ENCODE measurements around the gene UAP1L1. TPM values are rescaled to one million over a fixed set of nuclear protein-coding genes. Genes with fewer than 3 reads are reported as not detected.

Gene UAP1L1
- total and polyA plus RNA-seq, 2 of the 8 experiments (the other 6 are each of a cell fraction or from before 2014, with no cell fraction given): 2.0 to 5.4 TPM

- peaks cover 0 to 2% (median 0%) of the 10 kb centered on the region in 4 experiments; a peak in 1 of 8 replicates for H3K36me3 ChIP-seq (ENCODE audit: control insufficient read depth in 2 of 4, insufficient read depth in 4 of 4, low read length in 3 of 4)
- no peak overlapping the region for H3K14ac ChIP-seq (ENCODE audit: insufficient read length)
- FAIRE-seq (no peak), DNase-seq (ENCODE audit: low read depth in 1 of 2, low spot score in 2 of 2) (no peak)
- peaks cover 9% of the 10 kb centered on the region for H3K79me1 ChIP-seq (ENCODE audit: low read depth, low read length)
- H2BK20ac ChIP-seq (ENCODE audit: low read length): no peak overlapping the region
- H3K27me3 ChIP-seq (replicated peaks in 1 of 4; ENCODE audit: control insufficient read depth in 3 of 4, extremely low read depth in 1 of 4, insufficient read depth in 3 of 4, low read length in 3 of 4): peaks cover 17 to 39% (median 28%) of the 10 kb centered on the region in 4 experiments
- H3K4me1 ChIP-seq (replicated peaks in 1 of 4; ENCODE audit: control insufficient read depth in 3 of 4, insufficient read depth in 4 of 4, low read length in 3 of 4): peaks cover 3 to 14% (median 8%) of the 10 kb centered on the region in 4 experiments; a peak in 6 of 7 replicates
- no peak overlapping the region for H3K23ac ChIP-seq (ENCODE audit: insufficient read length)
- no peak overlapping the region for H2BK15ac ChIP-seq (ENCODE audit: low read length)
- H2BK120ac ChIP-seq (replicated peaks; ENCODE audit: low read depth, low read length): no peak overlapping the region
- ChIA-PET POLR2A (ENCODE audit: partially characterized antibody) (interaction anchor here (1.0 to 2.4 kb wide), 4 partner anchors 13 to 200 kb away, joined by 3 to 5 read pairs (median 4); partner anchors contain the start of genes FUT7 and TUBB4B), CTCF (ENCODE audit: partially characterized antibody) (interaction anchor here (0.8 to 4.1 kb wide), 14 partner anchors 10 to 202 kb away, joined by 3 to 27 read pairs (median 4); partner anchors contain the start of genes AJM1, FUT7 and GRIN1)
- H3K9me3 ChIP-seq (ENCODE audit: insufficient read depth in 2 of 2, low read depth in 1 of 2, low read length in 1 of 2): no peaks in the 10 kb centered on the region
- H2BK5ac ChIP-seq (ENCODE audit: low read depth, low read length): no peak overlapping the region
- no peak overlapping the region for H3K4ac ChIP-seq (replicated peaks; ENCODE audit: insufficient read length, low read depth, low read length)
- no peak overlapping the region for H4K91ac ChIP-seq (replicated peaks; ENCODE audit: insufficient read length, low read length)
- H4K20me1 ChIP-seq (replicated peaks in 1 of 2; ENCODE audit: control insufficient read depth in 1 of 2, insufficient read depth in 2 of 2, low read length in 2 of 2): peaks cover 8 to 25% of the 10 kb centered on the region in 2 experiments
- no peak overlapping the region for H3K56ac ChIP-seq (replicated peaks; ENCODE audit: insufficient read length, low read depth, low read length)
- whole genome bisulfite sequencing, 2 experiments (ENCODE audit: extremely low coverage in 1 of 2, insufficient coverage in 1 of 2, insufficient read length in 1 of 2, insufficient replicate concordance in 2 of 2, low coverage in 1 of 2, low lambda C conversion rate in 2 of 2, missing lambda C conversion rate in 1 of 2): 75% methylated on average over 14 of the region's 18 CpGs; no CpG with 5 or more reads in 1 of the 2 experiments
- H3K23me2 ChIP-seq (ENCODE audit: low read depth, low read length): peaks cover 12% of the 10 kb centered on the region; the same call in 1 of the 2 replicates
- H2AK5ac ChIP-seq (ENCODE audit: low read depth, low read length): no peak overlapping the region
- no peak overlapping the region for H3K18ac ChIP-seq (ENCODE audit: extremely low read depth, low read length)
- H3K9ac ChIP-seq (replicated peaks in 1 of 4; ENCODE audit: extremely low read depth in 1 of 4, low read depth in 3 of 4, low read length in 3 of 4): no peak overlapping the region
- H4K8ac ChIP-seq (ENCODE audit: extremely low read depth, insufficient read depth, low read length): no peak overlapping the region
- peak overlapping the region; percentile 34 to 99 for H3K4me2 ChIP-seq (ENCODE audit: insufficient read depth in 1 of 2, low read depth in 2 of 2, low read length in 2 of 2)
- no peak overlapping the region for H3K27ac ChIP-seq (ENCODE audit: low read depth, low read length)
- no peak overlapping the region for H2AFZ ChIP-seq (ENCODE audit: low read length)
- peaks cover 0 to 4% of the 10 kb centered on the region in 2 experiments; a peak in 1 of 4 replicates for H3K79me2 ChIP-seq (ENCODE audit: control insufficient read depth in 1 of 2, insufficient read depth in 2 of 2, low read length in 2 of 2)
- H4K5ac ChIP-seq (ENCODE audit: insufficient read length, low read depth, low read length): no peak overlapping the region
- 0 out of 2 replicates have a peak overlapping the region, but pooled peaks have one; percentile 17 for H2BK12ac ChIP-seq (ENCODE audit: low read depth, low read length)
- peak overlapping the region; percentile 38 to 62 (median 56); a peak in 3 of 8 replicates for H3K4me3 ChIP-seq (ENCODE audit: extremely low read depth in 1 of 4, insufficient read depth in 2 of 4, low read depth in 3 of 4, low read length in 4 of 4)
- no peak for TF ChIP-seq JUN (IDR thresholded peaks at IDR 0.05; ENCODE audit: low read depth, low read length)
- no peak for TF ChIP-seq CHD1 (IDR thresholded peaks at IDR 0.05; ENCODE audit: low read depth, low read length)
- no peak for TF ChIP-seq SRF (IDR thresholded peaks at IDR 0.05; ENCODE audit: low read depth, low read length)
- no peak for TF ChIP-seq RXRA (IDR thresholded peaks at IDR 0.05; ENCODE audit: insufficient read depth, low read depth, low read length)
- no peak for TF ChIP-seq CBX8 (IDR thresholded peaks at IDR 0.05; ENCODE audit: borderline replicate concordance, low read depth, low read length)
- no peak for TF ChIP-seq RNF2 (IDR thresholded peaks at IDR 0.05; ENCODE audit: borderline replicate concordance, low read depth, low read length, missing control alignments, poor library complexity, severe bottlenecking)
- TF ChIP-seq, protein P1, sequence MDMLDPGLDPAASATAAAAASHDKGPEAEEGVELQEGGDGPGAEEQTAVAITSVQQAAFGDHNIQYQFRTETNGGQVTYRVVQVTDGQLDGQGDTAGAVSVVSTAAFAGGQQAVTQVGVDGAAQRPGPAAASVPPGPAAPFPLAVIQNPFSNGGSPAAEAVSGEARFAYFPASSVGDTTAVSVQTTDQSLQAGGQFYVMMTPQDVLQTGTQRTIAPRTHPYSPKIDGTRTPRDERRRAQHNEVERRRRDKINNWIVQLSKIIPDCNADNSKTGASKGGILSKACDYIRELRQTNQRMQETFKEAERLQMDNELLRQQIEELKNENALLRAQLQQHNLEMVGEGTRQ (IDR thresholded peaks at IDR 0.05; ENCODE audit: low read length): no peak
- no peak for TF ChIP-seq SIX5 (IDR thresholded peaks at IDR 0.05; ENCODE audit: low read depth, low read length)
- TF ChIP-seq GABPA (IDR thresholded peaks at IDR 0.05; ENCODE audit: borderline replicate concordance, insufficient read depth, low read length): no peak
- no peak for TF ChIP-seq EZH2 (IDR thresholded peaks at IDR 0.05; ENCODE audit: low read depth, low read length, severe bottlenecking)
Measured at GRCh38 chr9:137044502-137045177, 32.7 kb upstream of the UAP1L1 start.
